ACHN (cell line): Measurements from ENCODE around the gene CHFR.
"Not testable (repeated sequence)": the region's sequence is repeated elsewhere in the genome, so short reads cannot be mapped to it uniquely, and the experiment has no call there.

Experiments used
- DNase-seq: peaks from one replicate; pipeline ENCODE4 v3.0.0-alpha.2; 2015
- in situ Hi-C: cut with HindIII; loops from 2 replicates; pipeline ENCODE4 v1.10.0; 2017; ENCODE audit warnings: low sequenced_read_pairs, low pct_ligation_motif_present, low pct_unique_long_range_greater_than_20kb

The CHFR gene

DNA sequence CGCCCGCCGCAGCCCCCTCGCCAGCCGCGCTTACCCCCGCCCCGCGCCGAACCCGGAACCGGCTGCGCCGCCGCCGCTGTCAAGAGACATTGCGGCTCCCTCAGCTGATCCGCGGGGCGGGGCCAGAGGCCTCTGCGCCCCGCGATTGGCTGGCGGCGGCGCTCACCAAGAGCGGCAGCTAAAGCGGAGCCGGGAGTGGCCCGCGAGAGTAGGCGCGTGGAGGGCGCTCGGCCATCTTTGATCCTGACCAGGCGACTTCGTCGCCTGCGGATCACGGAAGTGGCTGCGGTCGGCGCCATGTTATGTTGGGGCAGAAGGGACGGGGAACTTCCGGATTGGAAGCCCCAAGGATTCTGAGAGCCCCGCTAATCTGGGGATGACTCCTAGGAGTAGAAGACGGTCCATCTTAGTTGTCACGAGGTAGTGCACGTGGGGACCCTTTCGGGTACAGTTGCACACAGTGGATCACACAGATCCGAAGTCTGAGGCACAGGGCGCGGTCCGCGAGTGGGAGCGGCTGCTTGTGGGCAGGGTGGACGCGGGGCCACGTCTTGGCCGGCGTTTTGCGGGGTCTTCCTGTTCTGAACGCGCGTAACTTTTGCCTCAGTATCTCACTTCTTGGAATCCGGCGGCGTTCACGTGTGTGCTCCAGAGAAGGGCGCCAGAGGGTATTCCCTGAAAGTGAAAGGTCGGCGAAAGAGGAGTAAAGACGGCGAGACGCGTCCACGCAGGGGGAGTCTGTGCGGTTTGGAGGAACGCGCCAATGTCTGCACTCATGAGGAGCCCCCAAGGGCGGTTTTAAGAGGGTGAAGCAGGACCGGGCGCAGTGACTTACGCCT, at the start of gene CHFR:
TSS of gene CHFR (minus strand) at position 93 of the 839 bp plus-strand sequence. CDS start 277 bp downstream, outside the sequence.
- DNase-seq = peak; percentile 99
- in situ Hi-C loops = no loop called here

- in situ Hi-C loops, DNase-seq: not testable (repeated sequence)
Observed at GRCh38 chr12:132936921-132937320, 49.5 kb upstream of the CHFR start.

- in situ Hi-C loops = no loop called here
- no peak for DNase-seq
Observed at GRCh38 chr12:132936163-132936562, 48.8 kb upstream of the CHFR start.

DNA sequence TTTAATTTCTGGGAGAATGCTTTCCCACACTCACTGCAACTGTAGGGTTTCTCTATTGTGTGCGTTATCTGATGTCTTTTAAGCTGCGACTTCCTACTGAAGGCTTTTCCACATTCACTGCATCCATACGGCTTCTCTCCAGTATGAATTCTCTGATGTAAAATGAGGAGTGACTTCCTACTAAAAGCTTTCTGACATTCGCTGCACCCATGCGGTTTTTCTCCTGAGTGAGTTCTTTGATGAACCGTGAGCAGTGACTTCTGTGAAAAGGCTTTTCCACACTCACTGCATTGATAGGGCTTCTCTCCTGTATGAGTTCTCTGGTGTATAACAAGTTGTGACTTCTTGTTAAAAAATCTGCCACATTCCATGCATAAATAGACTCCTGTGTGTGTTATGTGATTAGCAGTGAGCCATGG, 39.0 kb upstream of the CHFR start:
- in situ Hi-C loops = no loop called here
- DNase-seq = no peak

DNA sequence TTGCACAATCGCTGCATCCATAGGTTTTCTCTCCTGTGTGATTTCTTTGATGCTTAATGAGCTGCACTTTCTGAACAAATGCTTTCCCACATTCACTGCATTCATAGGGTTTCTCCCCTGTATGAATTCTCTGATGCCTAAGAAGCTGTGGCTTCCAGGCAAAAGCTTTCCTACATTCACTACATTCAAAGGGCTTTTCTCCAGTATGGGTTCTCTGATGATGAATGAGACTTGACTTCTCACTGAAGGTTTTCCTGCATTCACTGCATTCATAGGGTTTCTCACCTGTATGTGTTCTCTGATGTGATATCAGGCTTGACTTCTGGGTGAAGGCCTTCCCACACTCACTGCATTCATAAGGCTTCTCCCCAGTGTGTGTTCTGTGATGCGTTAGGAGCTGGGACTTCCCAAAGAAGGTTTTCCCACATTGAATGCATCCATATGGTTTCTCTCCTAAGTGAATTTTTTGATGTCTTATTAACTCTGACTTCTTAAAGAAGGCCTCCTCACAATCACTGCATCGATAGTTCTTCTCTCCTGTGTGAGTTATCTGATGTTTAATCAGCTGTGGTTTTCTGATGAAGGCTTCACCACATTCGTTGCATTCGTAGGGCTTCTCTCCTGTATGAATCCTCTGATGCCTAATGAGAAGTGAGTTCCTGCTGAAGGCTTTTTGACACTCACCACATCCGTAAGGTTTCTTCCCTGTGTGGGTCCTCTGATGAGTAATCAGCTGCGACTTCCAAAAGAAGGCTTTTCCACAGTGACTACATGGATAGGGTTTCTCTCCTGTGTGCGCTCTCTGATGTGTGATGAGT, 38.4 kb upstream of the CHFR start:
- in situ Hi-C loops = no loop called here
- no peak for DNase-seq

GRCh38 chr12:132924356-132924755, 37.0 kb upstream of the CHFR start:
- no peak for DNase-seq
- in situ Hi-C loops = no loop called here

- in situ Hi-C loops = no loop called here
- no peak for DNase-seq
Observed at GRCh38 chr12:132923356-132923909, 36.0 kb upstream of the CHFR start.

DNA sequence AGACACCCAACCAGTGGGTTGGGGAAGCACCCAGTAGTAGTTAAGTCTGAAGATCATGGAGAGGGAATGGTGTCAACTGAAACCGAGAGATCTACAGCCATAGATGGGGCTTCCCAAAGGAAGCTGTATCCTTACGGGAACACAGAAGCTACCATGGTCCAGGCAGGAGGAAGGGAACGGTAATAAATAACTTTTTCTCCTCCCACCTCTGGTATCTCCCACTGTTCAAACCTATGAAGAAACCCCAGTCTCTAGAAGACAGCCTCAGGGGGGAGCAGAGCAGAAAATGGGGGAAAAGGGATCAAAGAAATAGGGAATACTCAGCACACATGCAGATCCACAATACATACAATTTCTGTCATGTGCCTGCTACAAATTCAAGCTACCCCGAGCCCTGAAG, 35.3 kb upstream of the CHFR start:
- in situ Hi-C loops = no loop called here

GRCh38 chr12:132921685-132922084, 34.3 kb upstream of the CHFR start:
- DNase-seq = peak; percentile 21
- in situ Hi-C loops = no loop called here

More for the DNA sequence above, 35.3 kb upstream of the CHFR start:
- no peak for DNase-seq

GRCh38 chr12:132918680-132919079, 31.3 kb upstream of the CHFR start:
- in situ Hi-C loops = no loop called here
- DNase-seq = no peak

- in situ Hi-C loops = no loop called here
- no peak for DNase-seq
Observed at GRCh38 chr12:132909030-132909368, 21.6 kb upstream of the CHFR start.

- peak; percentile 100 for DNase-seq
- in situ Hi-C loops = no loop called here
Observed at GRCh38 chr12:132908145-132909029, 21.0 kb upstream of the CHFR start.

- in situ Hi-C loops, DNase-seq: not testable (repeated sequence)
Observed at GRCh38 chr12:132907789-132908144, 20.4 kb upstream of the CHFR start.

- no peak for DNase-seq
- in situ Hi-C loops = no loop called here
Observed at GRCh38 chr12:132907216-132907615, 19.8 kb upstream of the CHFR start.

DNA sequence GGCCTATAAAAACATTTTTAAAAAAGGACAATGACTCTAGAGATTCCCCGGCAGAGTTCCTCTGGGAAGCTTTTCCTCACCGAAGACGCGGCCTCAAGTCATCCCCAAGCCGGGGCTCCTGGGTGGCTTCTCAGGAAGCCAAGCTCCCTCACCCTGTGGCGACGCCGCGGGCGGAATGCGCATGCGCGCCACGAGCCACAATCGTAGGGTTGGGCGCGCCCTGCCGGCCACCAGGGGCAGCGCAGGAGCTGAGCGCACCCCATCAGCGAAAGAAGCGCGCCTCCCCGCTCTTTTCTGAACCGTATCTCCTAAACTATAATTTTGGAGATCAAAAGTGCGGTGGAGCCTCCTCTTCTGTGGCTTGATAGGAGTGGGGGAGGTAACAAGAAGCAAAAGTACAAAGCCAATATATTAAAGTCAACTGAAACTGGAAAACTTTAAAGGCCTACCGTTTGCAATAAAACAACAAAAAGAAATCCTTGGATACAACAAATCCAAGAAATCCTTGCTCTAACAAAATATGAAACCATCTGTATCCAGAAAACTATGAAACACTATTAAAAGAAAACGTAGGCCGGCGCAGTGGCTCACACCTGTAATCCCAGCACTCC, 17.4 kb upstream of the CHFR start:
- in situ Hi-C loops = no loop called here
- no peak for DNase-seq

- no peak for DNase-seq
- in situ Hi-C loops = no loop called here
Observed at GRCh38 chr12:132899033-132899432, 11.6 kb upstream of the CHFR start.

- in situ Hi-C loops = no loop called here
- DNase-seq = no peak
Observed at GRCh38 chr12:132888852-132889251, 1.4 kb upstream of the CHFR start.
